HCT116 (cell line): Measurements from ENCODE around the gene RFTN2. TPM values are rescaled to one million over a fixed set of nuclear protein-coding genes. Genes with fewer than 3 reads are reported as not detected.

Experiments used
- ATAC-seq: fragments of 200-7000 bp; cut with Tn5 transposase; 2 replicates; pipeline ENCODE4 v1.9.1; 2020; ENCODE audit warnings: mild to moderate bottlenecking, moderate library complexity
- BruUV-seq: library from RNA; stranded (reverse); fragments of 400-500 nt; replicated peaks from 2 replicates; lab custom pipeline; 2021; lab: Mats Ljungman, UMichigan
- CTCF ChIA-PET: fragments of 300-600 bp; sonication (Branson Sonifier 250); formaldehyde crosslinking; loops from one replicate; lab custom pipeline; 2021; ENCODE audit warnings: antibody characterized with exemption; lab: Charles Lee
- POLR2A ChIA-PET: fragments of 300-600, 350-600 bp; sonication (Branson Sonifier 250); formaldehyde crosslinking; loops from one replicate; lab custom pipeline; 2021; ENCODE audit warnings: antibody characterized with exemption; lab: Charles Lee
- RAD21 ChIA-PET, 2 experiments: fragments of 300-600 bp; sonication (Branson Sonifier 250); formaldehyde crosslinking; loops; one replicate each; lab custom pipeline; 2023; ENCODE audit warnings: low total read pairs in 2 of 2; ENCODE audit not compliant: uncharacterized antibody in 2 of 2, unreplicated experiment in 2 of 2, low non-redundant PET in 1 of 2; lab: Charles Lee
- DNase-seq: peaks from one replicate; pipeline ENCODE4 v3.0.0-alpha.2; 2010; ENCODE audit warnings: low read depth, low spot score
- H2AFZ ChIP-seq: fragments of 200-600 bp; shearing (Covaris generic), sonication (generic); 2 replicates; pipeline ENCODE4 v1.6.1; 2017; ENCODE audit warnings: low read depth, mixed run types, mixed read lengths, antibody characterized with exemption, low read length; ENCODE audit not compliant: poor library complexity, severe bottlenecking
- H3K27ac ChIP-seq: 2 replicates; pipeline ENCODE4 v1.5.1; 2012; ENCODE audit warnings: low read depth, low read length
- H3K27me3 ChIP-seq: fragments of 200-600 bp; sonication (generic); 2 replicates; pipeline ENCODE4 v1.6.1; 2016; ENCODE audit warnings: mixed run types, low read length, mixed read lengths; ENCODE audit not compliant: insufficient read depth
- H3K36me3 ChIP-seq, 2 experiments: fragments of 200-500 bp in 1 of 2; fragments of 200-600 bp in 1 of 2; sonication (Bioruptor generic) in 1 of 2; sonication (generic) in 1 of 2; 2 replicates each; pipeline versions ENCODE4 v1.5.1 to v1.6.1; 2014 to 2016; ENCODE audit warnings: low read length in 2 of 2, inconsistent platforms in 1 of 2, mixed read lengths in 1 of 2, mixed run types in 1 of 2; ENCODE audit not compliant: insufficient read depth in 2 of 2, control insufficient read depth in 1 of 2
- H3K4me1 ChIP-seq, 2 experiments: fragments of 200-600 bp in 1 of 2; sonication (generic) in 1 of 2; 2 replicates each; pipeline versions ENCODE4 v1.5.1 to v1.6.1; 2012 to 2017; ENCODE audit warnings: low read length in 2 of 2, inconsistent platforms in 1 of 2, mild to moderate bottlenecking in 1 of 2, mixed read lengths in 1 of 2, mixed run types in 1 of 2, moderate library complexity in 1 of 2; ENCODE audit not compliant: insufficient read depth in 2 of 2, control insufficient read depth in 1 of 2
- H3K4me2 ChIP-seq: fragments of 200-600 bp; sonication (generic); 2 replicates; pipeline ENCODE4 v1.6.1; 2017; ENCODE audit warnings: mixed run types, low read length, mixed read lengths
- H3K4me3 ChIP-seq, 2 experiments: fragments of 200-600 bp in 1 of 2; sonication (generic) in 1 of 2; replicated peaks in 1 of 2; 2 replicates each; pipeline ENCODE4 v1.5.1; 2011 to 2016; ENCODE audit warnings: low read length in 2 of 2, control low read depth in 1 of 2, low read depth in 1 of 2, mild to moderate bottlenecking in 1 of 2, mixed read lengths in 1 of 2, mixed run types in 1 of 2
- H3K79me2 ChIP-seq: fragments of 200-600 bp; sonication (generic); 2 replicates; pipeline ENCODE4 v1.6.1; 2017; ENCODE audit warnings: mild to moderate bottlenecking, mixed run types, low read length, moderate library complexity, mixed read lengths; ENCODE audit not compliant: insufficient read depth
- H3K9ac ChIP-seq: fragments of 200-600 bp; sonication (generic); 2 replicates; pipeline ENCODE4 v1.6.1; 2016; ENCODE audit warnings: low read length, mixed read lengths
- H3K9me2 ChIP-seq: fragments of 200-600 bp; sonication (generic), shearing (Covaris generic); 2 replicates; pipeline ENCODE4 v1.6.1; 2017; ENCODE audit warnings: mixed run types, mild to moderate bottlenecking, moderate library complexity; ENCODE audit not compliant: insufficient read depth
- H3K9me3 ChIP-seq, 2 experiments: fragments of 200-500 bp in 1 of 2; fragments of 200-600 bp in 1 of 2; sonication (Bioruptor generic) in 1 of 2; sonication (generic) in 1 of 2; 2 replicates each; pipeline ENCODE4 v1.6.1; 2014 to 2017; ENCODE audit warnings: low read length in 2 of 2, mixed read lengths in 2 of 2, inconsistent platforms in 1 of 2, low read depth in 1 of 2, mild to moderate bottlenecking in 1 of 2, mixed run types in 1 of 2, moderate library complexity in 1 of 2; ENCODE audit not compliant: control insufficient read depth in 1 of 2, insufficient read depth in 1 of 2
- H4K20me1 ChIP-seq: fragments of 200-600 bp; sonication (generic), shearing (Covaris generic); 2 replicates; pipeline ENCODE4 v1.6.1; 2017; ENCODE audit warnings: mixed run types, mild to moderate bottlenecking, moderate library complexity; ENCODE audit not compliant: insufficient read depth
- ATF3 ChIP-seq: IDR thresholded peaks from 2 replicates; pipeline ENCODE4 v1.6.1; 2012
- CBX3 ChIP-seq: IDR thresholded peaks from 2 replicates; pipeline ENCODE4 v1.6.1; 2012; ENCODE audit warnings: low read depth
- CEBPB ChIP-seq: IDR thresholded peaks from 2 replicates; pipeline ENCODE4 v1.6.1; 2012; ENCODE audit warnings: low read depth
- EGR1 ChIP-seq: IDR thresholded peaks from 2 replicates; pipeline ENCODE4 v1.6.1; 2012; ENCODE audit warnings: low read depth
- ELF1 ChIP-seq: IDR thresholded peaks from 2 replicates; pipeline ENCODE4 v1.6.1; 2012; ENCODE audit warnings: low read depth, borderline replicate concordance
- EZH2 ChIP-seq: fragments of 200-600 bp; sonication (generic); IDR thresholded peaks from 2 replicates; pipeline ENCODE4 v1.6.1; 2017; ENCODE audit warnings: antibody characterized with exemption, mixed run types
- EZH2phosphoT487 ChIP-seq: fragments of 200-600 bp; IDR thresholded peaks from 2 replicates; pipeline ENCODE4 v1.6.1; 2018; ENCODE audit warnings: antibody characterized with exemption, borderline replicate concordance
- FOSL1 ChIP-seq: IDR thresholded peaks from 2 replicates; pipeline ENCODE4 v1.6.1; 2012; ENCODE audit warnings: low read depth
- JUND ChIP-seq: IDR thresholded peaks from 2 replicates; pipeline ENCODE4 v1.6.1; 2012
- MAX ChIP-seq: IDR thresholded peaks from 2 replicates; pipeline ENCODE4 v1.6.1; 2012
- POLR2A ChIP-seq: IDR thresholded peaks from 2 replicates; pipeline ENCODE4 v1.7.0; 2011; ENCODE audit warnings: borderline replicate concordance; ENCODE audit not compliant: insufficient read depth, insufficient read length; ENCODE audit errors: extremely low read depth
- POLR2AphosphoS5 ChIP-seq: IDR thresholded peaks from 2 replicates; pipeline ENCODE4 v1.6.1; 2011; ENCODE audit warnings: mild to moderate bottlenecking, low read depth, low read length, moderate library complexity
- REST ChIP-seq: IDR thresholded peaks from 2 replicates; pipeline ENCODE4 v1.6.1; 2012; ENCODE audit warnings: low read depth
- SIN3A ChIP-seq: IDR thresholded peaks from 2 replicates; pipeline ENCODE4 v1.6.1; 2012; ENCODE audit warnings: low read depth
- SP1 ChIP-seq: IDR thresholded peaks from 2 replicates; pipeline ENCODE4 v1.6.1; 2012; ENCODE audit warnings: low read depth
- TCF7L2 ChIP-seq: IDR thresholded peaks from 2 replicates; pipeline ENCODE4 v1.7.0; 2011; ENCODE audit warnings: borderline replicate concordance, inconsistent platforms; ENCODE audit not compliant: insufficient read depth, insufficient read length; ENCODE audit errors: extremely low read depth
- YY1 ChIP-seq: IDR thresholded peaks from 2 replicates; pipeline ENCODE4 v1.6.1; 2011; ENCODE audit warnings: low read length, low read depth, moderate library complexity, mild to moderate bottlenecking; ENCODE audit not compliant: insufficient replicate concordance; ENCODE audit errors: extremely low read depth
- ZNF274 ChIP-seq: fragments of 200-500 bp; sonication (Bioruptor generic); IDR thresholded peaks from 2 replicates; pipeline ENCODE4 v1.6.1; 2014; ENCODE audit warnings: mild to moderate bottlenecking, low read depth, low read length, inconsistent platforms
- intact Hi-C: fragments of 100-400 bp; cut with micrococcal nuclease; formaldehyde crosslinking; loops from 2 replicates; pipeline ENCODE4 v1.10.0; 2022
- total RNA-seq: library from RNA; stranded (reverse); gene quantifications from one replicate; pipeline ENCODE4 v1.2.1, GENCODE V29; 2021; ENCODE audit not compliant: unreplicated experiment

RFTN2 gene
- total RNA-seq, 1 experiment from 2014 or later, result not detected

GRCh38 chr2:197669077-197669476, 6.3 kb downstream of the RFTN2 start:
- DNase-seq, result no peak
- no peak for TF ChIP-seq POLR2AphosphoS5
- no peak for TF ChIP-seq FOSL1
- TF ChIP-seq CEBPB, result no peak
- TF ChIP-seq SIN3A, result no peak
- TF ChIP-seq ELF1, result no peak
- TF ChIP-seq EGR1, result no peak
- TF ChIP-seq TCF7L2, result no peak
- TF ChIP-seq YY1, result no peak
- TF ChIP-seq EZH2phosphoT487, result no peak
- no peak for TF ChIP-seq POLR2A
- no peak for TF ChIP-seq EZH2
- TF ChIP-seq CBX3, result no peak
- TF ChIP-seq ATF3, result no peak
- no peak for TF ChIP-seq SP1
- TF ChIP-seq ZNF274, result no peak
- TF ChIP-seq MAX, result no peak
- TF ChIP-seq REST, result no peak
- TF ChIP-seq JUND, result no peak
- TF ChIP-seq, all 23 proteins: peak for 0
- intact Hi-C loops, result no loop called here
- H2AFZ ChIP-seq, result no peak overlapping the region
- H3K27ac ChIP-seq, result no peak overlapping the region
- H3K4me1 ChIP-seq, result no peaks in the 10 kb centered on the region
- no peaks in the 10 kb centered on the region for H3K79me2 ChIP-seq
- ATAC-seq, result no peak
- POLR2A ChIA-PET, result no interaction called here
- H3K27me3 ChIP-seq, result no peaks in the 10 kb centered on the region
- no peaks in the 10 kb centered on the region for H3K9me2 ChIP-seq
- no peaks in the 10 kb centered on the region for H3K9me3 ChIP-seq
- RAD21 ChIA-PET, result no interaction called here
- CTCF ChIA-PET, result no interaction called here
- no peaks in the 10 kb centered on the region for H4K20me1 ChIP-seq
- no peak overlapping the region for H3K4me2 ChIP-seq
- H3K4me3 ChIP-seq, result no peak overlapping the region
- no peaks in the 10 kb centered on the region for H3K36me3 ChIP-seq
- no peak overlapping the region for H3K9ac ChIP-seq
- BruUV-seq, result no TSS peak
